COR-L47 (cell line): ENCODE data around the gene ANKRD28.
A peak's percentile ranks its signal among the peaks of the same experiment; 100 is the strongest.
"Not testable (repeated sequence)": the region's sequence is repeated elsewhere in the genome, so short reads cannot be mapped to it uniquely, and the experiment has no call there.

Experiments used
- DNase-seq: peaks from one replicate; lab custom pipeline; 2025; lab: John Stamatoyannopoulos, UW

Gene ANKRD28

DNA sequence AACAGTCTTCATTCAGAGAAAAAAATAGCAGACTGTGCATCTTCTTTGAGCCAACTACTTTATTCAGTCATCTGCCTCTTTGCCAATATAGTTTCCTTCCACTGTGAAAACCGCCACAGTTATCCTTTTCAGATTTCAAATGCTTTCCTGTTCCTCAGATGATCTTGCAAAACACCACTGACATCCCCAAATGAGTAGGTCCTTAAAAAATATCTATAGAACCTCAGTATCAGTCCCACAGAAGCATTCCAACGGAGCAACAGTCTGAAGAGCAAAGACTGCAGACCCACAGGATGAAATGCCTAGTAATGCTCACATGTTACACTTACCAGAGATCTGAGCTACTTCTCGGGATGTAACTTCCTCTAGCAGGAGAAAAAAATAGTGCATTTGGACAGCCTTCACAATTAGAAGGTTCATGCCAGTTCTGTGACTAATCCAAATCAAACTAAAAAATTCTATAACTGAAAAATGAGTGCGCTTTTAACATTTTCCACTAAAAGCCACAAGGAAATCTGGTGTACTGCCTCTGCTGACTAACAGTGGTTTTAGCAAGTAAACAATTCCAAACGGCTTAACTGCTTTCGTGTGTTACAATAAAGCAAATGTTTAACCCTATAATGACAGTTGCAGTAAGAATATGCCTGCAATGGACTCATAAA lies at the start of gene ANKRD28:
ANKRD28 (minus strand) TSS at position 338 of the 662 bp plus-strand sequence. CDS start 1,458 bp downstream, outside the sequence.
- DNase-seq = no peak

DNA sequence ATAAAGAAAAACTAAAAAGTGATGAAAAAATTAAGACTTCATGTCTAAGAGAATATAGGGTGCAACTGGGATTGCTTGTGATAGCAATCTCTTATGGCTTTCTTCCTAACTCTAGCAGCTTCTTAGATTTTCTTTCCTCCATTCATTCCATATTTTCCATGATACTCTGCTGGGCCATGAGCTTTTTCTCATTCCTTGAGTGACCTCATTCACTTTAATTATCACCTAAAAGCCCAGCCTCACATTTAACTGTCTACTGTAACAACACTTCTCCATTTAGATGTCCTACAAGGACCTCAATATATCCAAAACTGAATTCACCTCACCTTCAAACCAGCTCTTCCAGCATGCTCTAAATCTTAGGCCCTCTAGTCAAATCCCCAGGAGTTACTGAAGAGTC lies 49.5 kb upstream of the ANKRD28 start:
- no peak for DNase-seq

DNA sequence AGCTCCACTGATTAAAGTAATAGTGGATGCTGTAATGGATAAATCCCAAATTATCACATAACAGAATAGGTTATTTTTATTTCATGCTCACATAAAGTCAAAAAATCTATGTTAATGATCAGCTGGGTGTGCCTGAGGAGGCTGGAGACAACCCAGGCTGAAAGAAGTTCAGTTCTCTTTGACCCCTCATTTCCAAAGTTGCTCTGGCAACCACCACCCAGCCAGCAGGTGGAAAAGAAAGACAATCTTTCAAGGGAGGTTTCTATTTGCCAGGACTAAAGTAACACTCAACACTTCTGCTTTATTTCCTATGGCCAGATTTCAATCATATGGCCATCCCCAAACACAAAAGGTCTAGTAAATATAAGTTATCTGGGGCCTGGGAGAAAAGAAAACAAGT lies 48.8 kb upstream of the ANKRD28 start:
- no peak for DNase-seq

DNA sequence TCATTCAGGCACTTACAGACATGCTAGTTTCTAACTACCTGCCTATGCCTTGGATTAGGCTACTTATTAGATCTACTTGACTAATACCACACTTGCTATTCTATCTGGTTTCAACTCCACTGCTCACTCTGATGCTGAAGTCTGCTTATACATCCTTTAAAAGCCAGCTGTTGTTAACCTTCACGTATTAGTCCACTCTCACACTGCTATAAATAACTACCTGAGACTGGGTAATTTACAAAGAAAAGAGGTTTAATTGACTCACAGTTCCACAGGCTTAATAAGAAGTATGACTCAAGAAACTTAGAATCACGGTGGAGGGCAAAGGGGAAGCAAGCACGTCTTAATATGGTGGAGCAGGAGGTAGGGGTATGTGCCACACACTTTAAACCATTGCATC lies 47.7 kb upstream of the ANKRD28 start:
- no peak for DNase-seq

DNA sequence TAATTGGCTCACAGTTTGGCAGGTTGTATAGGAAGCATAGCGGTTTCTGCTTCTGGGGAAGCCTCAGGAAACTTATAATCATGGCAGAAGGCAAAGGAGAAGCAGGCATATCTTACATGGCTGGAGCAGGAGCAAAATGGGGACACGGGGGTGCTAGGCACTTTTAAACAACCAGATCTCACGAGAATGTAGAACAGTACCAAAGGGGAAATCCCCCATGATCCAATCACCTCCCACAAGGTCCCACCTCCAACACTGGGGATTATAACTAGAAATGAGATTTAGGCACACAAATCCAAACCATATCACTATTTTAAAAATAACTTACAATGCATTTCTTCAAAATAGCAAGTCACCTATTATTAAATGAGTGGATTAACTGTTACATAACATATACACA lies 47.1 kb upstream of the ANKRD28 start:
- DNase-seq = no peak

DNA sequence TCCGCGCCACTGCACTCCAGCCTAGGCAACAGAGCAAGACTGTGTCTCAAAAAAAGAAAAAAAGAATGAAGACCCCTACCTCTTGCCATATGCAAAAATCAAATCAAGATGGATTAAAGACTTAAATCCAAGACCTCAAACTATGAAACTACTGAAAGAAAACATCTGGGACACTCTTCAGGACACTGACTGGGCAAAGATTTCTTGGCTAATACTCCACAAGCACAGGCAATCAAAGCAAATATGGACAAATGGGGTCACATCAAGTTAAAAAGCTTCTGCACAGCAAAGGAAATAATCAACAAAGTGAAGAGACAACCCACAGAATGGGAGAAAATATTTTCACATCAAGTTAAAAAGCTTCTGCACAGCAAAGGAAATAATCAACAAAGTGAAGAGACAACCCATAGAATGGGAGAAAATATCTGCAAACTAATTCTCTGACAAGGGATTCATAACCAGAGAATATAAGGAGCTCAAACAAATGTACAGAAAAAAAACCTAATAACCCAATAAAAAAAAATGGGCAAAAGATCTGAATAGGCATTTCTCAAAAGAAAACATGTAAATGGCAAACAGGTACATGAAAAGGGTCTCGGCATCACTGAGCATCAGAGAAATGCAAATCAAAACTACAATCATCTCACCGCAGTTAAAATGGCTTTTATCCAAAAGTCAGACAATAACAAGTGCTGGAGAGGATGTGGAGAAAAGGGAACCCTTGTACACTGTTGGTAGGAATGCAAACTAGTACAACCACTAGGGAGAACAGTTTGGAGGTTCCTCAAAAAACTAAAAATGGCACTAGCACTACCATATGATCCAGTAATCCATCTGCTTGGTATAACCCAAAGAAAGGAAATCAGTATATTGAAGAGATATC lies 43.6 kb upstream of the ANKRD28 start:
- DNase-seq = not testable (repeated sequence)

DNA sequence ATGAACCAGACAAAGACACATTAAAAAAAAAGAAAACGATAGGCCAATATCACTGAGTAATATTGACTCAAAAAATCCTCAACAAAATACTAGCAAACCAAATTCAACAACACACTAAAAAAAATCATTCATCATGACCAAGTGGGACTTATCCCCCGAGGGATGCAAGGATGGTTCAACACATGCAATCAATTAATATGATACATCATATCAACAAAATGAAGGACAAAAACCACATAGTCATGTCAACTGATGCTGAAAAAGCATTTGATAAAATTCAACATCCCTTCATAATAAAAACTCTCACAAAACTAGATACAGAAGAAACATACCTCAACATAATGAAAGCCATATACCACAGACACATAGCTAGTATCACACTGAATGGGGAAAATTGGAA lies 41.8 kb upstream of the ANKRD28 start:
- no peak for DNase-seq

DNA sequence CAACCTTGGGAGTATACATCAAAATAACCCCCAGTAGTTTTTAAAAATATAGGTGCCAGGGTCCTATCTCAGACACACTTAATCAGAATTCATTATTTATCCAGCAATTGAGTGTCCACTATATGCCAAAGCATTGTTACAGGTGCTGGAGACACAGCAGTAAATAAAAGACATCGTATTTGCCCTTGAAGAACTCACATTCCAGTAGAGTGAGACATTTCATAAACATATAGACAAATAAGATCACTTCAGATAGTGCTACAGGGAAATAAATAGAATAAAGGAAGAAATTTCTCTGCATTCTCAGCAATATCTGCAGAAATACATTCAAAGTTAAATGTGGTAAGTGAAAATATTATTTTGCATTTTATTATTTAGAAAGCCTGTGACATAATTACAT lies 34.1 kb upstream of the ANKRD28 start:
- no peak for DNase-seq

DNA sequence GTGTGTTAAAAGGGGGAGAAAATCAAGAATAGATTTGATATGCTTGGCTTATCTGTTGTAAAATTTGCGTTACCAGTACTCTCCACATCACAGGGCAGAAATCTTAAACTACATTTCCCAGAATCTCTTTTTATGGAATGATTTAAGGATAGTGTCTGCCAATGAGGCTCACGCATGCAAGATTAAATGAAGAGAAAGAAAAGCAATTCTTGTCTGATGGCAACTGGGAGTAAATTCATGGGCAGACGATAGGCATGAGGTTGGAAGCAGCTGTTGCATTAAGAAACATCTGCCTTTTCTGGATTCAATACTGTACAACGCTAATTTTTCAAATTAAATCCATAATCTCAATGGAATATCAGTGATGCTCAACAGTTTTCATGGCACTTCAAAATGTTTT lies 27.2 kb upstream of the ANKRD28 start:
- no peak for DNase-seq

DNA sequence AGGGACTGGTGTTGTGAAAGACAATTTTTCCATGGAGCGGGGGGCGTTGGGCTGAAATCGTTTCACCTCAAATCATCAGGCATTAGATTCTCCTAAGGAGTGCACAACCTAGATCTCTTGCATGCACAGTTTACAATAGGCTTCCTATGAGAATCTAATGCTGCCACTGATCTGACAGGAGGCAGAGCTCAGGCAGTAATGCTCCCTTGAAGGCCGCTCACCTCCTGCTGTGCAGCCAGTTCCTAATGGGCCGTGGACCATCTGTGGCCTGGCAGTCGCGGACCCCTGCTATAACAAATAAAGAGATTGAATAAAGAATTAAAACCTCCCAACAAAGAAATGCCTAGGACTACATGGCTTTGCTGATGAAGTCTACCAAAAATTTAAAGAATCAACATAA lies 25.3 kb upstream of the ANKRD28 start:
- no peak for DNase-seq

DNA sequence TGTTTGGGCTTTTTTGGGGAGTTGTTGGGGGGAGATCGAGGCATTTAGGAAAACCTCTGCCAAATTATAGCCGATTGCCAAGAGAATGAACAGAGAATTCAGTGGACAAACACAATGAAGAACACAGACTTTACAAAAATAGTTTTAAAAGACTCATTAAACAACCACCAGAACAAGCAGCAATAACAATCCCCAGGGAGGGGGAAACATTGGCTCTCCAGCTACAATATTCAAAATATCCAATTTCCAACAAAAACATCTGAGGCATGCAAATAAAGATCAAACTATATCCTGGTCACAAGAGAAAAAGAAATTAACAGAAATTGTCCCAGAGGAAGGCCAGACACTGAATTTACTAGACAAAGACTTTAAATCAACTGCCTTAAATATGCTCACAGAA lies 24.5 kb upstream of the ANKRD28 start:
- no peak for DNase-seq

DNA sequence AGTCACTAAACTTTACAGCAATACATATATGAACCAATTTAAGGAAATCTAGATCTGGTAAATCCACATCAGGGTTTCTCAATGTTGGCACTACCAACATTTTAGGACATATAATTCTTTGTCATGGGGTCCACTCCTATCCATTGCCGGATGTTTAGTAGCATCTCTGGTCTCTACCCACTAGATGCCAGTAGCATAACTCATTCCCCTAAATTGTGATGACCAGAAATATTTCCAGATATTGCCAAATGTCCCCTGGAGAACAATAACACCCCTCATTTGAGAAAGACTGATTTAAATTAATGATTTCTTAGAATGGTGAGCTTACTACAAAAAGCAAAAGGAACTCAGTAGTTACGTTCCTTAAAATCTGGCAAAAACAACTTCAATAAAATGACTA lies 23.1 kb upstream of the ANKRD28 start:
- DNase-seq = no peak

DNA sequence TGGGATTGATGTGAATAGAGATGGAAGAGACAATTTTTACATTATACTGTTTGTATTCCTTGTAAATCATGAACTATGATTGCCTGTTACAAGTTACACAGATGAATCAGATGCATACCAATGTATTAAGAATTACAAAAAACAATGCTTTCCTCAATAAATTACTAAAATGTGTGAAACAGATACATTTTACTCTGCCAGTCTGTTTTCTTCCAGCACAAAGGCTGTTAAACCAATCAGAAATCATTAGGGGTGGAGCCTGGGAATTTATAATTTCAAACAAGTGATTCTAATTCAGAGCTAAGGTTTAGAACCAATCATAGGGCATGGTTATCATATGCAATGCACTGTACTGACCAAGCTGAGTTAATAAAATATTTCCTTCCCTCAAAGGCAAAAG lies 21.8 kb upstream of the ANKRD28 start:
- no peak for DNase-seq

DNA sequence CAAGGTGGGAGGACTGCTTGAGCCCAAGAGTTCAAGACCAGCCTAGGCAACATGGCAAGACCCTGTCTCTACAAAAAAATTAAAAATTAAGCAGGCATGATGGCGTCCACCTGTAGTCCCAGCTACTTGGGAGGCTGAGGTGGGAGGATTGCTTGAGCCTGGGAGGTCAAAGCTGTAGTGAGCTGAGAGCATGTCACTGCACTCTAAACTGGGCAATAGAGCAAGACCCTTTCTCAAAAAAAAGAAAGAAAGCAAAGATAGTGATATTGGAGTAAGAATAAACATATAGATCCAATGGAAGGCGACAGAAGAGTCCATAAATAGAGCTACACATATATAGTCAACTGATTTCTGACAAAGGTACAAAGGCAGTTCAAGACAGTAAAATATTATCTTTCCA lies 21.3 kb upstream of the ANKRD28 start:
- no peak for DNase-seq

DNA sequence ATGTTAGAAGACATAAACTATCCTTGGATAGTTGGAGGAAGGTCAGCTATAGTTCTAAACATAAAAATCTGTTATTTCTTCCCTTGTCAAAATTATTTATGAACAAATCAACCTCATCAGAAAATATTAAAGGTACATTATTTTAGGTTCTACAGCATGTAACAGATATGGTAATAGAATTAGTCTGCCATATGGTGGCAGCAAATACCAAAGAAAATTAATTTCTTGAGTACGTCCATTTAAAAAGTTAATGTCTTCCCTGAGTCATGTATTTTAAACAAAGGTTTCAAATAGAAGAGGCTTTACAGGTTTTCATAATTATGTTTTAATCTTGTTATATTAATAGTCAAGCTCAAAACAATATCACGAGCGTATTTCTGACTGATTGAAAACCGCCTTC lies 17.9 kb upstream of the ANKRD28 start:
- peak; percentile 52 for DNase-seq

DNA sequence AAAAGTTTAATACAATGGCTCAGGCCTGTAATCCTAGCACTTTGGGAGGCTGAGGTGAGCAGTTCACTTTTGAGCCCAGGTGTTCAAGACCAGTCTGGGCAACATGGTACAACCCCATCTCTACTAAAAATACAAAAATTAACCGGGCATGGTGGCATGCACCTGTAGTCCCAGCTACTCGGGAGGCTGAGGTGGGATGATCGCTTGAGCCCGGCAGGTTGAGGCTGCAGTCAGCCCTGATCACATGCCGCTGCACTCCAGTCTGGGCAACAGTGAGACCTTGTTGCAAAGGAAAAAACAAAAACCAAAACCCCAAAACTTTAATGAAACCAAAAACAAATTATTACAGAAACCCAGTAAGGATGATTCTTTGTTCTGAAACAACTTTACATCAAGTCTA lies 15.3 kb upstream of the ANKRD28 start:
- DNase-seq = not testable (repeated sequence)

DNA sequence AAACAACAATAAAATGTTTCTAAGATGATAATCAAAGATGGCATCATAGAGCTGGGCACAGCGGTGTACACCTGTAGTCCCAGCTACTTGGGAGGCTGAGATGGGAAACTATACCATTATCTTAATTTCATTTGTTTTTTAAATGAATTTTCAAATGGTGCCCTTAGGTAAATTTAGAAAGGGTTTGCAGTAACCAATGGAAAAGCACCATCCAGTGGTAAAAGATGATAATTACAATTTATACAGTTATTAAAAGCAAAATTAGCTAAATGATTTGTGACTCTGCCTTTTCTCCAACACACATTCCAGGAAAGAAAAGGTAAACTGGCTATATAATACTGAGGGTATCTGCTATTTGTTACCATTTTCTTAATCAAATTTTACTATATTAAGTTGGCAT lies 14.4 kb upstream of the ANKRD28 start:
- DNase-seq = no peak

DNA sequence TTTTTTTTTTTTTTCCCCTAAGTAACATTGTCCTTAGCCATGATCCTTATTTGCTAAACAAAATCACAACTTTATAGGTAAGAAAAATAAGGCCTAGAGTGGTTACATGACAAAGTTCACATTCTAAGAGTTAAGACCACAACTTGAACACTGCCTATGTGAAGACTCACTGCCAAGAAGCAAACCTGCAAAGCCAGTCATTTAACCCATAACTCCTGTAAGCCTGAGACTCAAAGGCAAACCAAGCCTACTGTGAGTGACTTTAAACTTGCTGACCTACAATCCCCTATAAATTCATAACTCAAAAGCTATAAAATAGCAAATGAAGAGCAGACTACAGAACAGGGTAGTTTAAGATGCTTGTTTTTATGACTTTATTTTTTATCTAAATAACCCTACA lies 12.9 kb upstream of the ANKRD28 start:
- no peak for DNase-seq

DNA sequence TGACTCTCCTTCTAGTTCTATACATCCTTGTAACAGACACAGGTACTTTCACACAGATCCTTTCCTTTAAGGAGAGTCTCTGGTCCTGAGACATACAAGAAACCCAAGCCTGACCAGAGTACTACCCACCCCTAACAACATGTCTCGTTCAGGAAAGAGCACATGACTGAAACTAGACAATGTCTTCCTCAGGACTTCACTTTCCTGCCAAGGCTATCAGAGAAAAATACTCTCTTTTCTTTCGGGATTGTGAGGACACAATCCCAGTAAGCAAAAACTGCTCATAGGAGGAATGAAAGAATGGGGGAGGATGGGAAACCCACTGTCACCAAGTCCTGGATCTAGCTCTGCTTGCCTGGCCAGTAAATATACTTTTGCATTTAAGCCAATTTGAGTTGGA lies 11.5 kb upstream of the ANKRD28 start:
- no peak for DNase-seq

DNA sequence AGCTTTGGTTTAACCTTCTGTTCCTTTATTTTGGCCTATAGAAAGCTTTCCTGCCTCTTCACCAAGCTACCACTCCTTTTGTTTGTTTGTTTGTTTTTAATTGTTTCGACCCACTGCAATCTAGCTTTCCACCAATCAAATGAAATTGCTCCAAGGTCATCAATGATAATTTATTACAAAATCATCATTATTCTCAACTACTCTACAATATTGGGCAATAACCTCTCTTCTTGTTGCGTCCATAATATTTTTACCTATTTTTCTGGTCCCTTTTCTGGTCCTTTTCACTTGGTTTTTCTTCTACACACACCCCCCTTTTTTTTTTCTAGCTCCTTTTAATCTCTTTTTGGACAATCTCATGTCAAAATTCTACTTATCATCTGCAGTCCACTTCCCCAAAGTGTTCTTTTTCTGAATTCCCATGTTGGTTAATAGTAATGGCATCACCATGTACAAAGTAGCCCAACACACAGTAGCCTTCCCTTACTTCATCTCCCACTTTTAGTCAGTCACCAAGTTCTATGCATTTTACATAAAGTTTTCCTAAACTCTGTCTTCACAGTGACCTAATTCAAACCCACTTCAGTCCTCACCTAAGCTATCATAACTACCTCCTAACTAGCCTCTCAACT lies 11.0 kb upstream of the ANKRD28 start:
- DNase-seq = no peak

DNA sequence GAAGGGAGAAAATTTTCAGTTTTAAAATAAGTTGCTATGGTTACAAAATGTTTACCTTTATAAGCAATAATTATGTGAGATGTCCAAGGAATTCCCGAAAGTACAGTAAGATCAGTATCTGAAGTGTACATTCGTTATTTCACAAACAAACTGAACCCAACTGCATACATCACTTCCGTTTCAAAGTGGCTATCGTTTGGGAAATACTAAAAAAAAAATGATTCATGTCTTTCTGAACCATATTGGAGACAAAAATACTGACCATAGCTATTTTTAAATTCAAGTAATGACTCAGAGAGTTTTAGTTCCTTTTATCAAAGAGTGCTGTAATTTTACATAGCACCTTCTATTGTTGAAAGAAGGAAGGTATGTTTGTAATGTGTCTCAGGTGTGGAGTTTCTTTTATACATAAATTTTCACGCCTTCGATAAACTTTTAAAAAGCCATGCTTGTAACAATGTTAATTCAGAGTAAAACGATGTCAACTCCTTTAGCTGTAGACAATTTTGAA lies 8.0 kb upstream of the ANKRD28 start:
- DNase-seq = no peak

DNA sequence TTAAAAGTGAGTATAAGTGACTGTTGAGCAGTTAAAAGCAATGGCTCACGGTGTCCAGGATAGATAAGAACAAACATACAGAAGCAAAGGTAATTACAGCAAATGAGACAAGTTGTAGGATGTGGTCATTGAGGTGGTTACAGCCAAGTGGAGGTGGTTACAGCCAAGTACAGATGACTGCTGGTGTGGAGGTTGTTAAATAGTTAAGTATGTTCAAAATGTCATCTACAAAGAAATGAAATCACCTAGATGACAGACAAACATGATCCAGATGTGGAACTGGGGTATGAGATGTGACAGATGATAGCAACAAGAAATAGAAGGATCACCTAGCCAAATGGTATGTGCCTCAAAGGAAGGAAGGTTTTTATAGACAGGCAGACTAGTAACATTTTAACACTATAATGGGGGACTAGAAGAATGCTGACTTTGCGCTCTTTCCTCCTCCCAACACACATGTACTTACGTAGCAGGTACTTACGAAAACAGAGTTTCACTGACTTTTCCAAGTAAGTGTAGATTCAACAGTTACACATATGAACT lies 6.8 kb upstream of the ANKRD28 start:
- no peak for DNase-seq

DNA sequence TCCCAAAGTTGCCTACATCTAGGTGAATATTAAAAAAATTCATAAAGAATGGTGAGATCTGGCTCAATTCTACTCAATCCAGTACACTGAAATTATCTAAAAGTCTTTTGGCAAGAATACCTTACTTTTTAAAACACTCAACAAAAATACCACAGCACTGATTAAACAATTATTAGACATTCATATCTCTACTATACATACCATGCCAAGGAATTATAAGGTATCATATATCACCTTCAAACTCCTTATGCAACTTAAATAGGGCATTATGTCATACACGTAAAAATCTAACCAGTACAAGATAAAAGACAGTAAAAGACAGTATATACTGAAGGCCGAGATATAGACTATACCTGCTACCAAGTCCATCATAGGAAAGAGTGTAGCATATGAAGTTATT lies 6.1 kb upstream of the ANKRD28 start:
- no peak for DNase-seq
